OCI-LY1 (cell line): ENCODE measurements around the gene TMEM9.

Source experiments
- EZH2 ChIP-seq: fragments of 200-600 bp; sonication (generic), shearing (Covaris generic); IDR thresholded peaks from 2 replicates; pipeline ENCODE4 v1.8.0; 2017; ENCODE audit warnings: borderline replicate concordance, mixed run types, mild to moderate bottlenecking, antibody characterized with exemption, low read length, moderate library complexity, mixed read lengths
- TF ChIP-seq, protein P1 (sequence below): fragments of 200-600 bp; sonication (generic), shearing (Covaris generic); IDR thresholded peaks from 2 replicates; pipeline ENCODE4 v1.5.1; 2017; ENCODE audit warnings: mild to moderate bottlenecking, antibody characterized with exemption, low read length, moderate library complexity, mixed read lengths

GRCh38 chr1:201128476-201128875, 25.8 kb downstream of the TMEM9 start:
- TF ChIP-seq, protein P1, sequence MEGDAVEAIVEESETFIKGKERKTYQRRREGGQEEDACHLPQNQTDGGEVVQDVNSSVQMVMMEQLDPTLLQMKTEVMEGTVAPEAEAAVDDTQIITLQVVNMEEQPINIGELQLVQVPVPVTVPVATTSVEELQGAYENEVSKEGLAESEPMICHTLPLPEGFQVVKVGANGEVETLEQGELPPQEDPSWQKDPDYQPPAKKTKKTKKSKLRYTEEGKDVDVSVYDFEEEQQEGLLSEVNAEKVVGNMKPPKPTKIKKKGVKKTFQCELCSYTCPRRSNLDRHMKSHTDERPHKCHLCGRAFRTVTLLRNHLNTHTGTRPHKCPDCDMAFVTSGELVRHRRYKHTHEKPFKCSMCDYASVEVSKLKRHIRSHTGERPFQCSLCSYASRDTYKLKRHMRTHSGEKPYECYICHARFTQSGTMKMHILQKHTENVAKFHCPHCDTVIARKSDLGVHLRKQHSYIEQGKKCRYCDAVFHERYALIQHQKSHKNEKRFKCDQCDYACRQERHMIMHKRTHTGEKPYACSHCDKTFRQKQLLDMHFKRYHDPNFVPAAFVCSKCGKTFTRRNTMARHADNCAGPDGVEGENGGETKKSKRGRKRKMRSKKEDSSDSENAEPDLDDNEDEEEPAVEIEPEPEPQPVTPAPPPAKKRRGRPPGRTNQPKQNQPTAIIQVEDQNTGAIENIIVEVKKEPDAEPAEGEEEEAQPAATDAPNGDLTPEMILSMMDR: no peak
- TF ChIP-seq EZH2: no peak
